Loucy (cell line): ENCODE measurements around the gene MAN1C1.

ENCODE experiments used
- CTCF ChIP-seq: fragments of 200-600 bp; sonication (generic); conservative IDR thresholded peaks from 2 replicates; pipeline ENCODE4 v1.5.1; 2014; ENCODE audit warnings: mild to moderate bottlenecking, antibody characterized with exemption, low read length
- EZH2phosphoT487 ChIP-seq: fragments of 200-600 bp; IDR thresholded peaks from 2 replicates; pipeline ENCODE4 v1.6.1; 2018; ENCODE audit warnings: antibody characterized with exemption, mild to moderate bottlenecking, moderate library complexity, borderline replicate concordance

DNA sequence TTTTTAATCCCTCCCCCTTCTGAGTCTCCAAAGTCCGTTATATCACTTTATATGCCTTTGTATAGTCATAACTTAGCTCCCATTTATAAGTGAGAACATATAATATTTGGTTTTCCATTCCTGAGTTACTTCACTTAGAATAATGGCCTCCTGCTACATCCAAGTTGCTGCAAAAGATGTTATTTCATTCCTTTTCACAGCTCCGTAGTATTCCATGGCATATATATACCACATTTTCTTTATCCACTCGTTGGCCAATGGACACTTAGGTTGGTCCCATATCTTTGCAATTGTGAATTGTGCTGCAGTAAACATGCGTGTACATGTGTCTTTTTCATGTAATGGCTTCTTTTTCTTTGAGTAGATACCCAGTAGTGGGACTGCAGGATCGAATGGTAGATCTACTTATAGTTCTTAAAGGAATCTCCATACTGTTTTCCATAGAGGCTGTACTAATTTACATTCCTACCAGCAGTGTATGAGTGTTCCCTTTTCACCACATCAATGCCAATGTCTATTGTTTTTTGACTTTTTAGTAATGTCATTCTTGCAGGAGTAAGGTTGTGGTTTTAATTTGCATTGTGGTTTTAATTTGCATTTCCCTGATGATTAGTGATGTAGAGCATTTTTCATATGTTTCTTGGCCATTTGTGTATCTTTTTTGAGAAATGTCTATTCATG, 12.3 kb downstream of the MAN1C1 start:
- TF ChIP-seq CTCF (no peak), EZH2phosphoT487 (no peak)
